Mesenchymal stem cell (in vitro differentiated cells and primary cell): ENCODE results near the gene GPBAR1.

ENCODE experiments used
- DNase-seq: peaks from one replicate; pipeline ENCODE4 v3.0.0-alpha.2; 2013
- H2AFZ ChIP-seq: one replicate; pipeline ENCODE4 v1.6.1; 2013; ENCODE audit warnings: low read depth, mild to moderate bottlenecking, control low read depth, inconsistent platforms, low read length, moderate library complexity
- H2AK5ac ChIP-seq: 2 replicates; pipeline ENCODE4 v1.6.1; 2013; ENCODE audit warnings: low read length, moderate library complexity, mild to moderate bottlenecking, inconsistent platforms; ENCODE audit not compliant: severe bottlenecking
- H2BK120ac ChIP-seq: one replicate; pipeline ENCODE4 v1.6.1; 2013; ENCODE audit warnings: low read depth, mild to moderate bottlenecking, inconsistent platforms, low read length, moderate library complexity
- H2BK12ac ChIP-seq, 2 experiments: one replicate each; pipeline ENCODE4 v1.6.1; 2013; ENCODE audit warnings: inconsistent platforms in 2 of 2, low read length in 2 of 2, mild to moderate bottlenecking in 2 of 2, moderate library complexity in 2 of 2, control low read depth in 1 of 2
- H2BK15ac ChIP-seq: one replicate; pipeline ENCODE4 v1.6.1; 2013; ENCODE audit warnings: mild to moderate bottlenecking, low read depth, inconsistent platforms; ENCODE audit not compliant: poor library complexity, severe bottlenecking
- H2BK5ac ChIP-seq: 2 replicates; pipeline ENCODE4 v1.6.1; 2013; ENCODE audit warnings: low read depth, mild to moderate bottlenecking, low read length, control low read depth, inconsistent platforms; ENCODE audit not compliant: poor library complexity, severe bottlenecking
- H3K14ac ChIP-seq, 2 experiments: one replicate each; pipeline ENCODE4 v1.6.1; 2013; ENCODE audit warnings: inconsistent platforms in 2 of 2, low read length in 2 of 2, control low read depth in 1 of 2, mild to moderate bottlenecking in 1 of 2, moderate library complexity in 1 of 2
- H3K18ac ChIP-seq, 2 experiments: one replicate each; pipeline ENCODE4 v1.6.1; 2013; ENCODE audit warnings: inconsistent platforms in 2 of 2, low read length in 2 of 2, control low read depth in 1 of 2, low read depth in 1 of 2, mild to moderate bottlenecking in 1 of 2
- H3K23ac ChIP-seq, 2 experiments: one replicate each; pipeline ENCODE4 v1.6.1; 2013; ENCODE audit warnings: inconsistent platforms in 2 of 2, low read length in 2 of 2, mild to moderate bottlenecking in 2 of 2, moderate library complexity in 2 of 2, control low read depth in 1 of 2
- H3K27ac ChIP-seq: 2 replicates; pipeline ENCODE4 v1.5.1; 2013; ENCODE audit warnings: mild to moderate bottlenecking, moderate library complexity, low read length, control low read depth, inconsistent platforms; ENCODE audit not compliant: poor library complexity, severe bottlenecking
- H3K27me3 ChIP-seq, 2 experiments: 2 replicates each; pipeline versions ENCODE4 v1.6.1 to v1.7.0; 2013; ENCODE audit warnings: low read length in 2 of 2, mild to moderate bottlenecking in 2 of 2, moderate library complexity in 2 of 2, control low read depth in 1 of 2, inconsistent platforms in 1 of 2; ENCODE audit not compliant: control insufficient read depth in 1 of 2, insufficient read depth in 1 of 2
- H3K36me3 ChIP-seq, 2 experiments: 2 replicates each; pipeline versions ENCODE4 v1.6.1 to v1.7.0; 2013; ENCODE audit warnings: low read length in 2 of 2, control low read depth in 1 of 2, inconsistent platforms in 1 of 2, low read depth in 1 of 2, mild to moderate bottlenecking in 1 of 2; ENCODE audit not compliant: insufficient read depth in 2 of 2, control insufficient read depth in 1 of 2
- H3K4ac ChIP-seq, 2 experiments: one replicate each; pipeline ENCODE4 v1.6.1; 2013; ENCODE audit warnings: inconsistent platforms in 2 of 2, low read length in 2 of 2, mild to moderate bottlenecking in 2 of 2, moderate library complexity in 2 of 2, control low read depth in 1 of 2, low read depth in 1 of 2
- H3K4me1 ChIP-seq: 2 replicates; pipeline ENCODE4 v1.6.1; 2013; ENCODE audit warnings: low read depth, low read length, control low read depth; ENCODE audit not compliant: control insufficient read depth, insufficient read depth
- H3K4me2 ChIP-seq: 2 replicates; pipeline ENCODE4 v1.6.1; 2013; ENCODE audit warnings: low read length, mild to moderate bottlenecking, inconsistent platforms; ENCODE audit not compliant: poor library complexity, severe bottlenecking
- H3K4me3 ChIP-seq, 2 experiments: 2 replicates each; pipeline versions ENCODE4 v1.5.1 to v1.7.0; 2013; ENCODE audit warnings: low read length in 2 of 2, mild to moderate bottlenecking in 2 of 2, control low read depth in 1 of 2, low read depth in 1 of 2; ENCODE audit not compliant: insufficient read depth in 1 of 2
- H3K79me1 ChIP-seq: replicated peaks from 2 replicates; pipeline ENCODE4 v1.6.1; 2013; ENCODE audit warnings: mild to moderate bottlenecking, control low read depth, low read length, inconsistent platforms; ENCODE audit not compliant: poor library complexity, severe bottlenecking
- H3K9ac ChIP-seq: 2 replicates; pipeline ENCODE4 v1.7.0; 2013; ENCODE audit warnings: mild to moderate bottlenecking, low read length, moderate library complexity
- H3K9me3 ChIP-seq: 2 replicates; pipeline ENCODE4 v1.7.0; 2013; ENCODE audit warnings: mild to moderate bottlenecking, low read length; ENCODE audit not compliant: control insufficient read depth
- H4K8ac ChIP-seq: one replicate; pipeline ENCODE4 v1.6.1; 2013; ENCODE audit warnings: inconsistent platforms, mild to moderate bottlenecking, low read length, moderate library complexity
- H4K91ac ChIP-seq: one replicate; pipeline ENCODE4 v1.6.1; 2013; ENCODE audit warnings: mild to moderate bottlenecking, low read length, inconsistent platforms
- WGBS: methylation state at CpG from one replicate; pipeline ENCODE4 v1.1.7; 2013; ENCODE audit warnings: mixed read lengths; 5-methylcytosine and 5-hydroxymethylcytosine counted together

Gene GPBAR1

GRCh38 chr2:218255446-218255845 is 5.4 kb upstream of the GPBAR1 start:
- peaks cover 14% of the 10 kb centered on the region for H3K79me1 ChIP-seq
- H3K9me3 ChIP-seq = no peaks in the 10 kb centered on the region
- peaks cover 52 to 68% of the 10 kb centered on the region in 2 experiments for H3K36me3 ChIP-seq
- no peak overlapping the region for H2BK5ac ChIP-seq
- H3K9ac ChIP-seq = peak overlapping the region; percentile 77
- H3K23ac ChIP-seq = no peak overlapping the region
- H3K4me2 ChIP-seq = no peak overlapping the region
- H2BK120ac ChIP-seq = no peak overlapping the region
- no peak overlapping the region for H3K14ac ChIP-seq
- WGBS = 73% methylated on average over 6 of the region's 6 CpGs
- no peak overlapping the region for H4K91ac ChIP-seq
- no peaks in the 10 kb centered on the region for H3K27me3 ChIP-seq
- no peak overlapping the region for H3K4me3 ChIP-seq
- H3K18ac ChIP-seq = no peak overlapping the region
- H2BK15ac ChIP-seq = no peak overlapping the region
- H3K27ac ChIP-seq = no peak overlapping the region
- no peak overlapping the region for H2AFZ ChIP-seq
- no peak overlapping the region for H3K4ac ChIP-seq
- peak; percentile 75 for DNase-seq
- no peak overlapping the region for H2AK5ac ChIP-seq
- peaks cover 18% of the 10 kb centered on the region for H3K4me1 ChIP-seq
- no peak overlapping the region for H2BK12ac ChIP-seq
- H4K8ac ChIP-seq = no peak overlapping the region

- no peak overlapping the region for H2AFZ ChIP-seq
- no peak for DNase-seq
- no peak overlapping the region for H3K27ac ChIP-seq
- no peak overlapping the region for H2BK15ac ChIP-seq
- H3K4me2 ChIP-seq = no peak overlapping the region
- no peak overlapping the region for H3K4me3 ChIP-seq
- H3K4me1 ChIP-seq = peaks cover 31% of the 10 kb centered on the region
- H3K9me3 ChIP-seq = no peaks in the 10 kb centered on the region
- H3K27me3 ChIP-seq = no peaks in the 10 kb centered on the region
- H2BK120ac ChIP-seq = no peak overlapping the region
- no peak overlapping the region for H3K14ac ChIP-seq
- peaks cover 12% of the 10 kb centered on the region for H3K79me1 ChIP-seq
- no peak overlapping the region for H3K4ac ChIP-seq
- 97% methylated on average over 12 of the region's 13 CpGs for WGBS
- H4K91ac ChIP-seq = no peak overlapping the region
- no peak overlapping the region for H3K23ac ChIP-seq
- no peak overlapping the region for H3K18ac ChIP-seq
- H3K36me3 ChIP-seq = peaks cover 41 to 55% of the 10 kb centered on the region in 2 experiments
- H2BK5ac ChIP-seq = no peak overlapping the region
- H3K9ac ChIP-seq = no peak overlapping the region
- no peak overlapping the region for H2BK12ac ChIP-seq
- H4K8ac ChIP-seq = no peak overlapping the region
- no peak overlapping the region for H2AK5ac ChIP-seq
Observed at GRCh38 chr2:218256612-218257350, 4.0 kb upstream of the GPBAR1 start.

GRCh38 chr2:218257390-218257981 is 3.3 kb upstream of the GPBAR1 start:
- H4K8ac ChIP-seq = no peak overlapping the region
- no peak overlapping the region for H3K4me2 ChIP-seq
- DNase-seq = no peak
- H3K9me3 ChIP-seq = no peaks in the 10 kb centered on the region
- peaks cover 41 to 48% of the 10 kb centered on the region in 2 experiments for H3K36me3 ChIP-seq
- H3K14ac ChIP-seq = no peak overlapping the region
- no peak overlapping the region for H3K9ac ChIP-seq
- no peak overlapping the region for H2BK15ac ChIP-seq
- H3K4ac ChIP-seq = no peak overlapping the region
- no peak overlapping the region for H2AFZ ChIP-seq
- H3K4me1 ChIP-seq = peaks cover 35% of the 10 kb centered on the region
- H3K4me3 ChIP-seq = no peak overlapping the region
- peaks cover 12% of the 10 kb centered on the region for H3K79me1 ChIP-seq
- H2BK120ac ChIP-seq = no peak overlapping the region
- H4K91ac ChIP-seq = no peak overlapping the region
- 80% methylated on average over 8 of the region's 8 CpGs for WGBS
- H2BK12ac ChIP-seq = no peak overlapping the region
- no peak overlapping the region for H3K18ac ChIP-seq
- H2AK5ac ChIP-seq = no peak overlapping the region
- H3K27me3 ChIP-seq = no peaks in the 10 kb centered on the region
- H2BK5ac ChIP-seq = no peak overlapping the region
- no peak overlapping the region for H3K27ac ChIP-seq
- H3K23ac ChIP-seq = no peak overlapping the region

GRCh38 chr2:218259099-218259961 is 1.5 kb upstream of the GPBAR1 start:
- DNase-seq = peak; percentile 98
- Histone ChIP-seq H2AFZ (no peak overlapping the region), H3K18ac (peak overlapping the region; percentile 67 to 97), H2BK5ac (no peak overlapping the region), H3K9ac (peak overlapping the region; percentile 80), H2AK5ac (peak overlapping the region; percentile 29), H3K14ac (no peak overlapping the region), H2BK15ac (peak overlapping the region; percentile 44), H2BK12ac (peak overlapping the region; percentile 40 to 65), H3K9me3 (no peaks in the 10 kb centered on the region), H3K23ac (no peak overlapping the region), H3K27ac (peak overlapping the region; percentile 22), H3K4me3 (peak overlapping the region in 1 of 2 experiments; percentile 52), H4K91ac (peak overlapping the region; percentile 84), H3K36me3 (peaks cover 43 to 45% of the 10 kb centered on the region in 2 experiments), H4K8ac (peak overlapping the region; percentile 93), H3K4me2 (no peak overlapping the region), H3K4ac (peak overlapping the region; percentile 45 to 68), H2BK120ac (peak overlapping the region; percentile 71), H3K79me1 (peaks cover 6% of the 10 kb centered on the region), H3K4me1 (peaks cover 35% of the 10 kb centered on the region), H3K27me3 (no peaks in the 10 kb centered on the region)
- WGBS = 16% methylated on average over 13 of the region's 15 CpGs
